Muscle of leg (tissue), 11 donors: ENCODE data around the gene CALHM1. TPM values are rescaled to one million over a fixed set of nuclear protein-coding genes. Genes with fewer than 3 reads are reported as not detected.
"Not testable (repeated sequence)": the region's sequence is repeated elsewhere in the genome, so short reads cannot be mapped to it uniquely, and the experiment has no call there.

ENCODE experiments used
- DNase-seq: peaks from one replicate; pipeline ENCODE4 v3.0.0; 2013
- H3K27ac ChIP-seq: one replicate; pipeline ENCODE4 v1.5.1; 2013; ENCODE audit warnings: mild to moderate bottlenecking, low read length, control low read depth
- H3K27me3 ChIP-seq: one replicate; pipeline ENCODE4 v1.6.1; 2013; ENCODE audit warnings: low read length; ENCODE audit not compliant: control insufficient read depth, insufficient read depth
- H3K36me3 ChIP-seq: one replicate; pipeline ENCODE4 v1.6.1; 2013; ENCODE audit warnings: low read length; ENCODE audit not compliant: control insufficient read depth, insufficient read depth
- H3K4me1 ChIP-seq: one replicate; pipeline ENCODE4 v1.6.1; 2013; ENCODE audit warnings: low read length; ENCODE audit not compliant: control insufficient read depth, insufficient read depth
- H3K4me3 ChIP-seq: one replicate; pipeline ENCODE4 v1.5.1; 2013; ENCODE audit warnings: low read length, control low read depth
- H3K9me3 ChIP-seq: replicated peaks from 2 replicates; pipeline ENCODE4 v1.6.1; 2013; ENCODE audit warnings: low read depth, low read length; ENCODE audit not compliant: control insufficient read depth
- WGBS: methylation state at CpG from one replicate; pipeline ENCODE4 v1.1.5; 2013; ENCODE audit warnings: missing lambda C conversion rate; ENCODE audit not compliant: insufficient coverage; 5-methylcytosine and 5-hydroxymethylcytosine counted together
- polyA plus RNA-seq, 8 donors: library from polyadenylated mRNA; unstranded; fragments of 120-200 nt; gene quantifications; one replicate each; pipeline versions ENCODE4 v1.2.1 to v1.2.3, GENCODE V29; 2013; ENCODE audit warnings: inconsistent platforms in 1 of 8, low replicate concordance in 1 of 8; ENCODE audit not compliant: insufficient read length in 8 of 8, insufficient read depth in 1 of 8
- total RNA-seq: library from RNA; stranded (reverse); fragments of 120-200 nt; gene quantifications from one replicate; pipeline ENCODE4 v1.2.4, GENCODE V29; 2013

The CALHM1 gene
- total and polyA plus RNA-seq, 9 donors, result 0.05 to 0.43 (median 0.08) TPM; not detected in 3

DNA sequence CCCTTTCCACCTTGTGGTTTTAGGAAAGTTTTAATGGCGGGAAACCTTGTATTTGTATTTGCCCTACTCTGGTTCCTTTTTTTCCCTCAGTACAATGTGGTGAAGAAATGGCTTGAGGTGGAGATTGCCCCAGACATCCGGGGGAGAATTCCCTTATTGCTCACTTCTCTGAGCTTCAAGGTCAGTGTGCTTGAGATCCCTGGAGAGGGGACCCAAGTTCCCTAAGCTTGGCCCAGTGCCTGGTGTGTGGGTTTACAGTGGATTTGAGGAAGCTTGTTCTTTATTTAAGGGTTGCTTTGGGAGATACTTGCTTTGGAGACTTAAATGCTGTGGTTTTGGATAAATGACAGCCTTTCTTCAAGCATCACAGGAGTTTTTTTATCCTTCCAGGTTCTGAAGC, 24.8 kb downstream of the CALHM1 start:
- H3K27me3 ChIP-seq, result no peaks in the 10 kb centered on the region
- peak; percentile 38 for DNase-seq
- H3K4me3 ChIP-seq, result no peak overlapping the region
- no peaks in the 10 kb centered on the region for H3K9me3 ChIP-seq
- H3K27ac ChIP-seq, result no peak overlapping the region
- peaks cover 66% of the 10 kb centered on the region for H3K36me3 ChIP-seq
- no peaks in the 10 kb centered on the region for H3K4me1 ChIP-seq
- 80% methylated on average over 1 of the region's 2 CpGs for WGBS

DNA sequence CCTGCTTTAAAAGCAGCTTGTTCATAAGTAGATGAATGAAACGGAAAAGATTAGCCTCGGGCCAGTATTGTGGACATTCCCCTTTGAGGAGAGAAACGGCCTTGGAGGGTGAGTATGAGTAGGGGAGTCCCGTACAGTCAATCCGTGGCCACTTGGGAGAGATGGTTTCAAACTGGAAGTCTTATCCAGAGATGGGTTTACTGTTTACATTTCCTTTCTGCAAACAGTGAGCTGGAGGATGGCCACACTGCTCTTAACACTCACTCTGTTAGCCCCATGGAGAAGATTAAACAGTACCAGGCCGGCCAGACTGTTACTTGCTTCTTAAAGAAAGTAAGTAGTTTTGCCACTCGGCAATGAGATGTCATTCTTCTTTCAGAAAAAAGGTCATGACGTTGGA, 26.8 kb downstream of the CALHM1 start:
- DNase-seq, result no peak
- peaks cover 64% of the 10 kb centered on the region for H3K36me3 ChIP-seq
- no peaks in the 10 kb centered on the region for H3K9me3 ChIP-seq
- WGBS, result 82% methylated on average over 8 of the region's 8 CpGs
- H3K4me1 ChIP-seq, result no peaks in the 10 kb centered on the region
- no peak overlapping the region for H3K27ac ChIP-seq
- H3K4me3 ChIP-seq, result no peak overlapping the region
- no peaks in the 10 kb centered on the region for H3K27me3 ChIP-seq

DNA sequence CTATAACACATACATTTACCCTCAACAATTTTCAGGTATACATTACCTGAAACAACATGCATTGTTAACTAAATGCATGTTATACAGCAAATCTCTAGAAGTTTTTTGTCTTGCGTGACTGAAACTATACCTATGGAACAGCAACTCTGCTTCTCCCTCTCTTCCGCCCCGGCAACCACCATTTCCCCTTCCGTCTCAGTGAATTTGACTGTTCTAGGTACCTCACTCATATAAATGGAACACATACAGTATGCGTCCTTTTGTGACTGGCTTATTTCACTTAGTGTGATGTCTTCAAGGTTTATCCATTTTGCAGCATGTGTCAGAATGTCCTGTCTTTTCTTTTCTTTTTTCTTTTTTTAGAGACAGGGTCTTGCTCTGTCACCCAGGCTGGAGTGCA, 29.1 kb downstream of the CALHM1 start:
- no peaks in the 10 kb centered on the region for H3K9me3 ChIP-seq
- H3K27me3 ChIP-seq, result no peaks in the 10 kb centered on the region
- 100% methylated on average over 1 of the region's 5 CpGs for WGBS
- no peak overlapping the region for H3K4me3 ChIP-seq
- no peaks in the 10 kb centered on the region for H3K4me1 ChIP-seq
- H3K27ac ChIP-seq, result no peak overlapping the region
- H3K36me3 ChIP-seq, result peaks cover 67% of the 10 kb centered on the region
- no peak for DNase-seq

DNA sequence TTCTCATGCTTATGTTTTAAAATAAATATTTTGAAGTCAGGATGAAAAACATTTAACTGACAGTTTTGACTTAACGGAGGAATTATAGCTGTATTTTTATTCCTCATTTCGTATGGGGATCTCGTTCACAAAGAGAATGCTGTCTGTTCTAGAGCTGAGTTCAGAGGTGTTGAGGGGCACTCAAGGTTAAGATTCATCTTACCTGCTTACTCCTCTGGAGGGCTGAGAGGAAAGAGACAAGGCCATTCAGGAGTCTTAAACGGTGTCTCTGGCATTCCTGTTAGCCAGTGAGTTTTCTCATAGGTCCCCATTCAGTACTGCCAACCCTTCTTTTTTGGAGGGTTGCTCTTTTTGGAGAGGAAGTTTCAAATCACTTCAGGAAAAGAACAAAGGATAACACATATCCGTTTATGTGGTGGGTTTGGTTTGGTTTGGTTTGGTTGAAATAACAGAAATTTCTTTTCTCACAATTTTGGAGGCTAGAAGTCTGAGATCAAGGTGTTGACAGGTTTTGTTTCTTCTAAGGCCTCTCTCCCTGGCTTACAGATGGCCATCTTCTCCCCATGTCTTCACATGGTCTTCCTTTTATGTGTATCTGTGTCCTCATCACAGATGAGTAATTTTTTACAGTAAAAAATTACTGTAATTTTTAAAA, 29.6 kb downstream of the CALHM1 start:
- Histone ChIP-seq H3K36me3 (peaks cover 66% of the 10 kb centered on the region), H3K4me3 (no peak overlapping the region), H3K4me1 (no peaks in the 10 kb centered on the region), H3K27me3 (no peaks in the 10 kb centered on the region), H3K9me3 (no peaks in the 10 kb centered on the region), H3K27ac (no peak overlapping the region)
- WGBS, result 89% methylated on average over 3 of the region's 5 CpGs
- no peak for DNase-seq

DNA sequence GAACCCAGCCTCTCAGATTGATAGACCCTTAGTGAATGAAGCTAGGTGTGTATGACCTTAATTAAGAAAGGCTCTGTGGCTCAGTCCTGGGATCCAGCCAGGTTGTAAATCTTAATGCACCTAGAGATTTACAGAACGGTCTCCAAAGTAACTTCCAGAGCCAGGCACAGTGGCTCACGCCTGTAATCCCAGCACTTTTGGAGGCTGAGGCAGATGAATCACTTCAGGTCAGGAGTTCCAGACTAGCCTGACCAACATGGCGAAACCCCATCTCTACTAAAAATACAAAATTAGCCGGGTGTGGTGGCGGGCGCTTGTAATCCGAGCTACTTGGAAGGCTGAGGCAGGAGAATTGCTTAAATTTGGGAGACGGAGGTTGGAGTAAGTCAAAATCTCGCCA, 30.8 kb downstream of the CALHM1 start:
- Histone ChIP-seq H3K27ac (no peak overlapping the region), H3K4me3 (no peak overlapping the region), H3K27me3 (no peaks in the 10 kb centered on the region), H3K36me3 (peaks cover 67% of the 10 kb centered on the region), H3K9me3 (no peaks in the 10 kb centered on the region), H3K4me1 (no peaks in the 10 kb centered on the region)
- 63% methylated on average over 3 of the region's 9 CpGs for WGBS
- no peak for DNase-seq

DNA sequence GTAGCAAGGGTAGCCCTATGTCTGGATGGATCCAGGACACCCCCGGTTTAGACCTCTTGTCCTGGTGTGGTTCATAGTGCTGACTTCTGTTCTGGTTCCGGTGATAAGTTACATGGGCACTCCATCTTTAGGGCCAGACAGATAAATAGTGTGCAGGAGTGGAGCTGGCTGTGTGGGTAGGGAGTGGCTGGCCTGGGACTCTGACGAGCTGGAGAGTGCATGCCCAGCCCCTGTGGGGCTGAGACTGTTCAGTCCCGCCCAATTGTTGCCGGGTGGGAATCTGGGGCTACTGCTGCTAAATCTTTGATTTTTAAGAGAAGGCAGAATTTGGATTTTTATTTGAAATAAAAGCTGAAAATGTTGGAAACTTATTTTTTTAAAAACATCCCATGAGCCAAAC, 35.0 kb downstream of the CALHM1 start:
- WGBS, result 76% methylated on average over 4 of the region's 5 CpGs
- H3K36me3 ChIP-seq, result peaks cover 84% of the 10 kb centered on the region

DNA sequence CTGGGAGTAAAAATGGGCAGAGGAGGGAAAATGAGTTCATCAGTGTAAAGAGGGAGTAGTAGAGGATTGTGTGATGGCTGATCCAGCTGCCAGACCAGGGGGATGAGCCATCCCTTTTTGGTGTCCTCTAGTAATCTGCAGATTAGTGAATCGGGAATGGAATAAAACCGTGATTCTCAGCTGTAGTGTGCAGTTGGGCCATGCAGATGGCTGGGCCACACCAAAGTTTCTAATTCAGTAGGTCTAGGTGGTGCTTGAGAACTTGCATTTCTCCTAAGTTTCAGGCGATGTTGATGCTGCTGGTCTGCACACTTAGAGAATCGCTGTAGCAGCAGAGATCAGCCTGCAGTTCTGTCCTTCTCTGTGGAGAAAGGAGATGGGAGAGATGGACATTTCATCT, 39.6 kb downstream of the CALHM1 start:
- Histone ChIP-seq H3K27me3 (no peaks in the 10 kb centered on the region), H3K4me1 (no peaks in the 10 kb centered on the region), H3K27ac (no peak overlapping the region), H3K36me3 (peaks cover 90% of the 10 kb centered on the region), H3K4me3 (no peak overlapping the region), H3K9me3 (no peaks in the 10 kb centered on the region)
- no peak for DNase-seq
- WGBS, result 85% methylated on average over 2 of the region's 4 CpGs

More for the DNA sequence above, 35.0 kb downstream of the CALHM1 start:
- Histone ChIP-seq H3K9me3 (no peaks in the 10 kb centered on the region), H3K4me1 (no peaks in the 10 kb centered on the region), H3K4me3 (no peak overlapping the region), H3K27me3 (no peaks in the 10 kb centered on the region), H3K27ac (no peak overlapping the region)
- no peak for DNase-seq

DNA sequence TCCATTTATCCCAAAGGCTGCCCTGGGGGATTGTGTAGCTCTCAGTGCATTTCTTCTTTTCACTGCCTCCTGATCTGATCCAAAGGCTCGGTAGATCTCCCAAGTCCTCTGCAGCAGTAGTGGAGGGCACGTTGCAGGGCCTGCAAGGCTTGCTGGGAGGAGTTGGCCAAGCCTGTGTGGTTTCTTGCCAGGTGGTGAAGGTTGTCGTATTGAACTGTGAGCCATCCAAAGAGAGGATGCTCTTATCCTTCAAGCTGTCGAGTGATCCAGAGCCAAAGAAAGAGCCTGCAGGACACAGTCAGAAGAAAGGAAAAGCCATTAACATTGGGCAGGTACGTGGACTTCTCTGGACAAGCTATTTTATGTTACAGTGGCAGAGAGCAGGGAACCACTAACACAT, 41.1 kb downstream of the CALHM1 start:
- no peak for DNase-seq
- H3K4me3 ChIP-seq, result no peak overlapping the region
- 88% methylated on average over 5 of the region's 5 CpGs for WGBS
- H3K4me1 ChIP-seq, result no peaks in the 10 kb centered on the region
- H3K36me3 ChIP-seq, result peaks cover 90% of the 10 kb centered on the region
- H3K9me3 ChIP-seq, result no peaks in the 10 kb centered on the region
- no peaks in the 10 kb centered on the region for H3K27me3 ChIP-seq
- no peak overlapping the region for H3K27ac ChIP-seq

DNA sequence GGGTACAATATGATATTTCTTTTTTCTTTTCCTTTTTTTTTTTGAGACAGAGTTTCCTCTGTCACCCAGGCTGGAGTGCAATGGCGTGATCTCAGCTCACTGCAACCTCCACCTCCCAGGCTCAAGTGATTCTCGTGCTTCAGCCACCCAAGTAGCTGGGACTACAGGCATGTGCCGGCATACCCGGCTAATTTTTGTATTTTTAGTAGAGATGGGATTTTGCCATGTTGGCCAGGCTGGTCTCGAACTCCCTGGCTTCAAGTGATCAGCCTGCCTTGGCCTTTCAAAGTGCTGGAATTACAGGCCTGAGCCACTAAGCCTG, 41.6 kb downstream of the CALHM1 start:
- 100% methylated on average over 1 of the region's 5 CpGs for WGBS
- not testable (repeated sequence) for H3K27me3 ChIP-seq, H3K27ac ChIP-seq, H3K4me1 ChIP-seq, H3K4me3 ChIP-seq, DNase-seq, H3K9me3 ChIP-seq
- H3K36me3 ChIP-seq, result peaks cover 90% of the 10 kb centered on the region

DNA sequence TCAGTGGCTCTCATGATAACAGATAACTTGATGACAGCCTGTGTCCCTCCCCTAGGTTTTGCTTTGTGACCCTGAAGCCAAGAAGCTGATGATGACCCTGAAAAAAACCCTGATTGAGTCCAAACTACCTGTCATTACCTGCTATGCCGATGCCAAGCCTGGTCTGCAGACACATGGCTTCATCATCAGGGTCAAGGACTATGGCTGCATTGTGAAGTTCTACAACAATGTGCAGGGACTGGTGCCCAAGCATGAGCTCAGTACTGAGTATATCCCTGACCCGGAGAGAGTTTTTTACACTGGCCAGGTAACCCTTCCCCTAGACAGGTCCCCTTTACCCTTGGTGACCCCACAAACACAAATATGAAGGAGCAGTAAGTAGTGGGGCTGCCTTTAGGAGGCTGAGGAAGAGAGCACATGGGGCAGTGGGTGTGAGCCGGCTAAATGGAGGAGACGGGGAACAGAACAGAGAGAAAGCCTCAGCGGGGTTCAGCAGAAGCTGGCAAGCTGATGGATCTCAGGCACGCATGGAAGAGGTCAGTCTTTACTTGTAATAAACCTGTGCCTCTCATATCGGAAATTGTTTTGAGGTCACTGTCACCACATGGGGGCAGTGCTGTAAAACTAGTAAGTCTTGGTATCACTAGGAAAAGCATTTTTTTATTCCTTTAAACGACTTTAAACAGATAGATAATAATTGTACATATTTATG, 42.1 kb downstream of the CALHM1 start:
- no peak overlapping the region for H3K4me3 ChIP-seq
- peaks cover 93% of the 10 kb centered on the region for H3K36me3 ChIP-seq
- peak; percentile 83 for DNase-seq
- no peaks in the 10 kb centered on the region for H3K9me3 ChIP-seq
- WGBS, result 72% methylated on average over 5 of the region's 8 CpGs
- no peaks in the 10 kb centered on the region for H3K27me3 ChIP-seq
- H3K27ac ChIP-seq, result no peak overlapping the region
- no peaks in the 10 kb centered on the region for H3K4me1 ChIP-seq
